Measurements from ENCODE around the gene GDNF.
"Not testable (repeated sequence)": the region's sequence is repeated elsewhere in the genome, so short reads cannot be mapped to it uniquely, and the experiment has no call there.

Gene GDNF

GRCh38 chr5:37792975-37793631 lies 46.7 kb downstream of the GDNF start:
- H3K4me3 ChIP-seq (ENCODE audit: low read depth, low read length): no peak overlapping the region
- no peak for TF ChIP-seq CTCF (IDR thresholded peaks at IDR 0.05; ENCODE audit: low read depth, low read length)

- H3K4me3 ChIP-seq (ENCODE audit: low read depth, low read length): no peak overlapping the region
- TF ChIP-seq CTCF (IDR thresholded peaks at IDR 0.05; ENCODE audit: low read depth, low read length): no peak
Measured at GRCh38 chr5:37791321-37791720, 48.5 kb downstream of the GDNF start.

GRCh38 chr5:37789991-37790390 lies 49.9 kb downstream of the GDNF start:
- no peak overlapping the region for H3K4me3 ChIP-seq (ENCODE audit: low read depth, low read length)
- no peak for TF ChIP-seq CTCF (IDR thresholded peaks at IDR 0.05; ENCODE audit: low read depth, low read length)

GRCh38 chr5:37787742-37788141 lies 52.1 kb downstream of the GDNF start:
- no peak overlapping the region for H3K4me3 ChIP-seq (ENCODE audit: low read depth, low read length)
- TF ChIP-seq CTCF (IDR thresholded peaks at IDR 0.05; ENCODE audit: low read depth, low read length): no peak

- H3K4me3 ChIP-seq (ENCODE audit: low read depth, low read length): no peak overlapping the region
- no peak for TF ChIP-seq CTCF (IDR thresholded peaks at IDR 0.05; ENCODE audit: low read depth, low read length)
Measured at GRCh38 chr5:37786862-37787519, 52.9 kb downstream of the GDNF start.

GRCh38 chr5:37786416-37786815 lies 53.4 kb downstream of the GDNF start:
- H3K4me3 ChIP-seq (ENCODE audit: low read depth, low read length): no peak overlapping the region
- no peak for TF ChIP-seq CTCF (IDR thresholded peaks at IDR 0.05; ENCODE audit: low read depth, low read length)

GRCh38 chr5:37781409-37781808 lies 58.4 kb downstream of the GDNF start:
- H3K4me3 ChIP-seq (ENCODE audit: low read depth, low read length): not testable (repeated sequence)
